ENCODE results near the gene PCNX2. TPM values are rescaled to one million over a fixed set of nuclear protein-coding genes. Genes with fewer than 3 reads are reported as not detected.

PCNX2 gene, protein sequence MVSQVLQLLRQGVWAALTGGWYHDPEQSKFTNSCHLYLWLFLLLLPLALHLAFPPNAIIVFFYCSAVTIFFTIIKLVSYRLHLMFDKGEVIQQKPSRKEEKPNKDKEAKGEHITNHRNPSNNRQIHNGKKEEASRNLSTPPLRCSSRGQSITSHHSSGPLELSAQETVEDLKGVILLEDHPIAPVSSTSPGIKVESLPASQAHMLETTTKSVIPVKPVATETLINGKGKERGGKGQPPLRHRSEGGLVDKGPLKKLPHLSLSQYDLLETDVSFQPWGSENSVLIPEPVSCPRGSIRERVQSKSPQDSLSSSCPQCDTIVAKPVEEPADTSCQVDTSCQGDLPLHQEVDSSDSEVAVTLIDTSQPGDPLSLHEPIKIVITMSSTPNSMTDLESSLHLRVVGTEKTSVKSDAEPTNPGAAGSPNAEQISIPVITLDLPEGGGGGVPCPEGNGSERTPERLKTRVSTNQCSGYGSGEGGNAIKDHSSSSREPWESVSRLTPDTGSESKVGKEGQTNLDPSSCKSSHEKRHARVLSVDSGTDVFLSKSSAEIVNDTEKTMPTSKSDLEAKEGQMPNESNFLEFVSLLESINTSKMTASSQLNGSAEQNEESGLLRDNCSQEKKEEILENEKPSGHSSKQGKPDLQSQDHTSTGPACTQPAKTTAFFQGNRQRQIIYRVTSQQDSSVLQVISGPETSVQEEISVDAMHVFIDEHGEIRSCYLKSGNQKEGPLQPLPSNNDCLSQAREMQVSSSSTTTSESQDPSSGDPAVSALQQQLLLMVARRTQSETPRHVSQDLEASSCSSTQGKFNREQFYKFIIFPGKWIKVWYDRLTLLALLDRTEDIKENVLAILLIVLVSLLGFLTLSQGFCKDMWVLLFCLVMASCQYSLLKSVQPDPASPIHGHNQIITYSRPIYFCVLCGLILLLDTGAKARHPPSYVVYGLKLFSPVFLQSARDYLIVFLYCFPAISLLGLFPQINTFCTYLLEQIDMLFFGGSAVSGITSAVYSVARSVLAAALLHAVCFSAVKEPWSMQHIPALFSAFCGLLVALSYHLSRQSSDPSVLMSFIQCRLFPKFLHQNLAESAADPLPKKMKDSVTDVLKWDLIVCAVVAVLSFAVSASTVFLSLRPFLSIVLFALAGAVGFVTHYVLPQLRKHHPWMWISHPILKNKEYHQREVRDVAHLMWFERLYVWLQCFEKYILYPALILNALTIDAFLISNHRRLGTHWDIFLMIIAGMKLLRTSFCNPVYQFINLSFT (N-terminal part only)
- total RNA-seq (2022; extraction: Qiagen RNA extraction) = 6.3 to 10.2 TPM (median 9.2 TPM) in 5 replicates

DNA sequence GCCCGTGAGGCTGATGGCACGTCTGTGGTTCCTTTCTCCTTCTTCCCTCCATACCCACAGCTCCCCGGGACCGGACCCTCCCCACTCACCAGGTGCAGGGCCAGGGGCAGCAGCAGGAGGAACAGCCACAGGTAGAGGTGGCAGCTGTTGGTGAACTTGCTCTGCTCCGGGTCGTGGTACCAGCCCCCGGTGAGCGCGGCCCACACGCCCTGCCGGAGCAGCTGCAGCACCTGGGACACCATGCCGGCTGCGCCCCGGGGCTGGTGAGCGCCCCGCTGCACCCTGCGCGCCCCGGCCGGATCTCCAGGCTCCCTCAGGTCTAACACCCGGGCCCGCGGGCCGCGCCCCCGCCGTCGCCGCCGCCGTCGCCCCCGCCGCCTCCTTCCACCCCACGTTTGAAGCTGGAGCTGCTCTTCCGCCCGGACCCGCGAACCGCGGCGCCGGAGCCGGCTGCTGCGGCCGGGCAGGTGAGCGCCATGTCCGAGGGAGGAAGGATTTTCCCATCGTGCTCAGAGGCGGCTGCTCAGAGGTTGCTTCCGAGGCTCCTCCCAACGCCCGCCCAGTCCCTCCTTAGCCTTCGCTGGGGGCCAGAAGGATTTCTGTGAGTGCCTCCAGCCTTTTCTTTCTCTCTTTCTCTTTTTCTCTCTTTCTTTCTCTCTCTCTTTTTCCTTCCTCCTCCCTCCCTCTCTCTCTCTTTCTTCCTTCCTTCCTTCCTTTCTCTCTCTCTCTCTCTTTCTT is at the start of gene PCNX2:
PCNX2 (minus strand) TSS at position 489 of the 738 bp plus-strand sequence; CDS start at position 242, 247 bp downstream.

GRCh38 chr1:233327651-233328141 is 32.2 kb upstream of the PCNX2 start, which contains the start of gene MAP3K21:
Gene MAP3K21, plus strand, starts transcription at chr1:233327724. Its CDS starts 305 bp downstream, at chr1:233328029.

GRCh38 chr1:232950197-232951176 is 345.0 kb downstream of the PCNX2 start, which contains the start of gene NTPCR:
Gene NTPCR, plus strand, starts transcription at chr1:232950611. Its CDS starts 100 bp downstream, at chr1:232950711.

Other genes with a start within 250 kb of the PCNX2 start
- gene MAP3K21, start 32.0 kb upstream of the PCNX2 start, total RNA-seq (2022; extraction: Qiagen RNA extraction) = 7.3 to 10.5 TPM (median 9.3 TPM) in 5 replicates